ENCODE measurements around the gene JPH2.
"Not testable (repeated sequence)": the region's sequence is repeated elsewhere in the genome, so short reads cannot be mapped to it uniquely, and the experiment has no call there.

Gene JPH2

GRCh38 chr20:44159711-44160110 is 27.3 kb downstream of the JPH2 start:
- DNase-seq, result no peak

GRCh38 chr20:44159125-44159524 is 27.9 kb downstream of the JPH2 start:
- no peak for DNase-seq

GRCh38 chr20:44157061-44157460 is 29.9 kb downstream of the JPH2 start:
- DNase-seq, result no peak

- DNase-seq, result peak in 1 of 51 donors; percentile 18
Observed at GRCh38 chr20:44154521-44155001, 32.4 kb downstream of the JPH2 start.

- DNase-seq, result no peak
Observed at GRCh38 chr20:44153636-44154043, 33.3 kb downstream of the JPH2 start.

GRCh38 chr20:44151621-44152416 is 35.2 kb downstream of the JPH2 start:
- no peak for DNase-seq

- no peak for DNase-seq
Observed at GRCh38 chr20:44146272-44146671, 40.7 kb downstream of the JPH2 start.

GRCh38 chr20:44145131-44145775 is 41.7 kb downstream of the JPH2 start:
- no peak for DNase-seq

- no peak for DNase-seq
Observed at GRCh38 chr20:44143936-44144335, 43.1 kb downstream of the JPH2 start.

GRCh38 chr20:44142413-44142812 is 44.6 kb downstream of the JPH2 start:
- DNase-seq, result no peak

- no peak for DNase-seq
Observed at GRCh38 chr20:44141873-44142272, 45.1 kb downstream of the JPH2 start.

- no peak for DNase-seq
Observed at GRCh38 chr20:44138867-44139266, 48.1 kb downstream of the JPH2 start.

GRCh38 chr20:44137266-44137801 is 49.7 kb downstream of the JPH2 start:
- DNase-seq, result no peak

GRCh38 chr20:44136579-44137265 is 50.3 kb downstream of the JPH2 start:
- no peak for DNase-seq

GRCh38 chr20:44135417-44136204 is 51.4 kb downstream of the JPH2 start:
- DNase-seq, result no peak

- DNase-seq, result no peak
Observed at GRCh38 chr20:44135012-44135412, 52.0 kb downstream of the JPH2 start.

GRCh38 chr20:44133424-44133823 is 53.6 kb downstream of the JPH2 start:
- DNase-seq, result no peak

GRCh38 chr20:44131704-44132103 is 55.3 kb downstream of the JPH2 start:
- DNase-seq, result no peak

- DNase-seq, result no peak
Observed at GRCh38 chr20:44129911-44130718, 56.9 kb downstream of the JPH2 start.

- not testable (repeated sequence) for DNase-seq
Observed at GRCh38 chr20:44129300-44129699, 57.7 kb downstream of the JPH2 start.

Measured in hypothalamus (tissue), 51 donors.